Stimulated activated CD8-positive, alpha-beta memory T cell treated with anti-CD3 and anti-CD28 coated beads, Interleukin-4, amount 100 ng/mL, for 24 hours (primary cell): ENCODE measurements around the gene STEAP2.
"Not testable (repeated sequence)": the region's sequence is repeated elsewhere in the genome, so short reads cannot be mapped to it uniquely, and the experiment has no call there.

Source experiments
- DNase-seq: peaks from one replicate; pipeline ENCODE4 v3.0.0-alpha.2; 2020; ENCODE audit warnings: low read depth

STEAP2 gene

DNA sequence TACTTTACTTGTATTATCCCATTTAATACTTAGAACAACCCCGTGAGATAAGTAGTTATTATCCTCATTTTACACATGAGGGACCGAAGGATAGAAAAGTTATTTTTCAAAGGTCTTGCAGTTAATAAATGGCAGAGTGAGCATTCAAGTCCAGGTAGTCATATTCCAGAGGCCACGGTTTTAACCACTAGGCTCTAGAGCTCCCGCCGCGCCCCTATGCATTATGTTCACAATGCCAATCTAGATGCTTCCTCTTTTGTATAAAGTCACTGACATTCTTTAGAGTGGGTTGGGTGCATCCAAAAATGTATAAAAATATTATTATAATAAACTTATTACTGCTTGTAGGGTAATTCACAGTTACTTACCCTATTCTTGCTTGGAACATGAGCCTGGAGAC lies 22.0 kb downstream of the STEAP2 start:
- DNase-seq = no peak

DNA sequence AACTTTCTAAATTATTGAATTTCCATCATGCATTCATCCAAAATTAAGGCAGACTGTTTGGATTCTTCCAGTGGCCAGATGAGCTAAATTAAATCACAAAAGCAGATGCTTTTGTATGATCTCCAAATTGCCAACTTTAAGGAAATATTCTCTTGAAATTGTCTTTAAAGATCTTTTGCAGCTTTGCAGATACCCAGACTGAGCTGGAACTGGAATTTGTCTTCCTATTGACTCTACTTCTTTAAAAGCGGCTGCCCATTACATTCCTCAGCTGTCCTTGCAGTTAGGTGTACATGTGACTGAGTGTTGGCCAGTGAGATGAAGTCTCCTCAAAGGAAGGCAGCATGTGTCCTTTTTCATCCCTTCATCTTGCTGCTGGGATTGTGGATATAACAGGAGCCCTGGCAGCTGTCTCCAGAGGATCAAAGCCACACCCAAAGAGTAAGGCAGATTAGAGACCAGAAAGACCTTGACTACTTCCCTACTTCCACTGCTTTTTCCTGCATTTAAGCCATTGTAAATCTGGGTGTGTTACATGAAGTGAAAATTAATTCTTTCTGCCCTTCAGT lies 25.3 kb downstream of the STEAP2 start:
- DNase-seq = no peak

DNA sequence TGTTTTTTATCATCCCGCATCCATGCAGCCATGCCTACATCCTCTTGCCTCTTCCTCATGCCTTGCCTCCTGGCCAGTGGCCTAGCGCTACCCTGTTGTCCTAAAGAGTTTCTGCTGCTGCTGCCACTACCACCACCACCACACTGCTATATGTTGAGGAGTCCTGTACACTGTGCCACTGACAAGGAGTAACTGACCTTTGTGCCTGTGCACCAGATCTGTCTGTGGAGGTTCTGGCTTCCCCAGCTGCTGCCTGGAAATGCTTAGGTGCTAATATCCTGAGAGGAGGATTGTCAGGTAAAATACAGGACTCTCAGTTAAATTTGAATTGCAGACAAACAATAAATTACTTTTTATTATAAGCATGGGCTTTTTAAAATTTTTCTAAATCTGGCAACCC lies 26.5 kb downstream of the STEAP2 start:
- DNase-seq = no peak

DNA sequence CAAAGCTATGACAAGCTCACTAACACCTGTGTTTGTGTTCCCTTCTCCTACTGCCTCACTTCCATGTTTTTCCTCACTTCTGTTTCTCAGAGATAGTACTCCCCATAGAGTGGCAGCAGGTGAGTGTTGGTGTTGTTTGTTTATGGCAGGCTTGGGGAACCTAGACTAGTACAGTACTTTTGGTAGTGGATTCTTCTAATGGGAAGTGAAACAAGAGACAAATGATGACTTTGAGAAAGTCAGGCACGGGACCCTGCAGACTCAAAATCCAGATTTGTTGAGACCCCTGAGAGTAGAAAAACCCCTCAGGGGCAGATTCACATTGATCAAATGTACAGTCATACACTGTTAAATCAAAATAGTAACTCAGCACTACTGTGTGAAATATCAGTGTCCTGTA lies 27.0 kb downstream of the STEAP2 start:
- DNase-seq = no peak

DNA sequence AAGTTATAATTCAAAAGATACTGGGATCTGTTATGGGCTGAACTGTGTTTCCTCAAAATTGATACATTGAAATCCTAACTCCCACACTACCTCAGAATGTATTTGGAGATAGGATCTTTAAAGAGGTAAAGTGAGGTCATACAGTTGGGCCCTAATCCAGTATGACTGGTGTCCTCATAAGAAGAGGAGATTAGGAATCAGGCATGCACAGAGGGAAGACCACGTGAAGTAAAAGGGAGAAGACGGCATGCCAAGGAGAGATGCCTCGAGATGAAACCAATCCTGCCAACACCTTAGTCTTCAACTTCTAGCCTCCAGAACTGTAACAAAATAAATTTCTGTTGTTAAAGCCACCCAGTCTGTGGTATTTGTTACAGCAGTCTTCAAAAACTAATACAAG lies 27.5 kb downstream of the STEAP2 start:
- DNase-seq = no peak

DNA sequence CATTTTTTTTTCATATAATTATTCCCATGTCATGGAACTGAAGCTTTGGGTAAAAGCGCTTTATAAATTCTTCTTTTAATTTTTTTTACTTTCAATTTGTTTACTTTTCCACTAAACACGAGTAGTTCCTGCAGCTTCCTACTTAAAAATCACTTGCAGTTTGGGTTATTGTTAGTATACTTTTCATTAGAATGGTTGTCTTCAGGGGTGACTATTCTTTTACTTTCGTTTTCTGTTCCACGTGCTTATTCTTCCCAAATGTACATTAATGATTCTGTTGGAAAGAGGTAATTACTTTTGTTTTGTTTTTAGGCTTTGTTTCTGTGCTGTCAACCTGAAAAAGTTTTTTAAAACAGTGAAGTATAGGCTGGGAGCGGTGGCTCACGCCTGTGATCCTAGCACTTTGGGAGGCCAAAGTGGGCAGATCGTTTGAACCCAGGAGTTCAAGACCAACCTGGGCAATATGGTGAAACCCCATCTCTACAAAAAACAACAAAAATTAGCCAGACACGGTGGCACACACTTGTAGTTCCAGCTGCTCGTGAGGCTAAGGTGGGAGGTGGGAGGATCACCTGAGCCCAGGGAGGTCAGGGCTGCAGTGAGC lies 28.2 kb downstream of the STEAP2 start:
- no peak for DNase-seq

DNA sequence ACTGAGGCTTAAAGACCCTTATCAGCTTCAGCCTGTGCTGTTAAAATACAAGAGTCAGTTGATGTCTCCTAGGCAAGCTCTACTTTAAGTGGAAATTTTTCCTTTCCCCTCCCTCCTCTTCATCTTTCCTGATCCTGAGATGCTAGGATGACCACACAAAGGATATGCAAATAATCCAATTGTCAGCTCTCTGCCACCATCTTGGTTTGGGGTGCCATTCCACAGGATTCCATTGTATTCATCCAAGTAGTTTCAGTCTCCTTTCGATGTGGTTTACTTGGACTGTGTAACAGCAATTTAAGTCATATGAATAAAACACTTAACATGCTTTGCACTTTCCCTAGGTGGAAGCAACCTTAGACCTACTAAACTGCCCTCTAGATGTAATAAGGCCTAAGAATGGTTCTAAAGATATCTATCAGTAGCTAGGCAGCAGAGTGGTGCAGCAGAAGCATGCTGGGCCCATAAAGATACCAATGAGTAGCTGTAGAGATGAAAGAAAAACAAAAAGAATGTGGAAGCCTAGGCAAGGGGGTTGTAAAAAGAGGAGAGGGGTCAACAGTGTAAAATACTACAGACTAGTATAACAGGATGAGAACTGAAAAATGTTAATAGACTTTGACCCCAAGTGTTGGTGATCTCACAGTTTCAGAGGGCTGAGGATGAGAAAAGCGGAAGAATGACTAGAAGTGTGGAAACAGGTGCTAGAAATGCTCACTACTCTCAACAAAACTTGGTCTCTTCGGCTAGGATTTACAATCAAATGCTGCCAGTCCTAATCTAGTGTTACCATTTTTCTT lies 31.0 kb downstream of the STEAP2 start:
- no peak for DNase-seq

DNA sequence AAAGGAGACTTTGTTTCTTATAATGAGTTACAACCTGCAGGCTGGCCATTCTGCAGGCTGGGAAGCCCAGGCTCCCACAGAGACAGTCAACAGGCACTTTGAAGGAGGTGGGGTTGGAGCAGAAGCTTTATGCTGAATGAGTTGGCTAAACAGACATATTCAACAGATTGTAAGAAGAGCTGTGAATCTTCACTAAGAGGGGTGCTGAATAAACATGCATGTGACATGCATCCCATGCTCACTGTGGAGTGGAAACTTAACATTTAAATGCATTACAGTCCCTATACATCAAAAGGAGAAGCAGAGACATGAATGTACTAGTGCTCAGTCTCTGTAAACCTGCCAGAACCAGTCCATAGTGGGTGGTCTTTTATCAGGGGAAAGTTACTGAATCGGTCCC lies 32.0 kb downstream of the STEAP2 start:
- DNase-seq = no peak

DNA sequence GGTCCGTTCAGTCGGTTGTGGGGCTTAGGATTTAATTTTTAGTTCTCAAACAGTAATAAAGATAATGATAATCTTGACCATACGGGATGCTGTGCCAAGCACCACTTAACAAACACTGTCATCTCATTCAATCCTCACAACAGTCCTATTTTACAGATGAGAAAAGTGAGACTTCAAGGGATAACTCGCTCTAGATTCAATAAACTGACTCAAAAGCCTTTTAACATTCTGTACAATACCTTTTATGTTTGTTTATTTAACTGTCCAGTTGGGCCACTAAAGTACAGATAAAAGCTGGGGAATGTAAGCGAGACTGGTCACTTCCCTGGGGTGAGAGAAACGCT lies 33.0 kb downstream of the STEAP2 start:
- no peak for DNase-seq

DNA sequence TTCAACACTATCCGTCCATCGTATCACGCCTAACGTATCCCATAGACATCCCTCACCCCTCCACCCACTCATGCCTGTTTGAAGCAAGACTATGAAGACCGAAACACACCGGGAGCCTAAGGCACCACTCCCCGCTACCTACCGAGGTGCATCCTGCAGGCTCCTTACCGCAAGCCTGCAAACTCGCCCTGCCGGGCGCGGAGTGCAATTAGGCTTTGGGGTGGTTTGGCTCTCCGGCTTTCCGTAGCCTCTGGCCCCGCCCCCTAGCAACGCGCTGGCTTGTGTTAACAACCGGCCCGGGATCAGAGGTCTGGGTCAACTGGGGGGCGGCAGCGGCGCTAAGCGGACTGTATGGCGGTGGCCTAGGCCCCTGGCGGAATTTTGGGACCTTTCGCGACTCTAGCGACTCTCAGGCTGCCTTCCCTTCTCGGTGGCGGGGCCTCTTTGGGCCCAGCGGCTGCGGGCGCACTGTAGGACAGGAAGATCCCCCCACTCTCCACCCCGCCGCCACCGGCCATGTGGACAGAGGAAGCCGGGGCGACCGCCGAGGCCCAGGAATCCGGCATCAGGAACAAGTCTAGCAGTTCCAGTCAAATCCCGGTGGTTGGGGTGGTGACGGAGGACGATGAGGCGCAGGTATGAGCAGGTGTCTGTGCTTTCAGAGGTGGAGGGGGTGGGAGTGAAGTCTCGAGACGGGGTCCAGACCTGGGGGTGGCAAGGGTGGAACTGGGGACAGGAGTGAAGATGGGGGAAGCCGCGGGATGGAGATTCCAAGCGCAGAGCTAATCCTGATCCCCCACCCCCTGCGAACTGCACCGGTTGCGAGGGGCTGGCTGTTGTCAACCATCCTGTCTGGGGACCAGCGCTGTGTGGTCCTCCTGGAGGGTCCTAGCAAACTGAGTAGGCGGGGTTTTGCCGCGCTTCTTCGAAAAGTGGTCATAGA lies 33.6 kb downstream of the STEAP2 start, which contains the start of gene CFAP69:
Gene CFAP69 (plus strand): TSS at position 266 of the 943 bp plus-strand sequence. CDS start 251 bp downstream, at position 517.
- DNase-seq = peak; percentile 81

DNA sequence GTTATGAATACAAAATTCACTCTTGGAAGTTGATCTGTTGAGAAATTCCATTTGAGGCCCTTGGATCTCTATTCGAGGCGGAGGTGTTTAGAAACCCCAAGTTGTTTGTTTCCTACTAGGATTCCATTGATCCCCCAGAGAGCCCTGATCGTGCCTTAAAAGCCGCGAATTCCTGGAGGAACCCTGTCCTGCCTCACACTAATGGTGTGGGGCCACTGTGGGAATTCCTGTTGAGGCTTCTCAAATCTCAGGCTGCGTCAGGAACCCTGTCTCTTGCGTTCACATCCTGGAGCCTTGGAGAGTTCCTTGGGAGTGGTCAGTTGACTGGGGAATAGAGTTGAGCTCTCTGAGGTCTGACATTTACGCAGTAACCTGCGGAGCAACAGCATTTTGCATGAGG lies 34.6 kb downstream of the STEAP2 start:
- DNase-seq = no peak

DNA sequence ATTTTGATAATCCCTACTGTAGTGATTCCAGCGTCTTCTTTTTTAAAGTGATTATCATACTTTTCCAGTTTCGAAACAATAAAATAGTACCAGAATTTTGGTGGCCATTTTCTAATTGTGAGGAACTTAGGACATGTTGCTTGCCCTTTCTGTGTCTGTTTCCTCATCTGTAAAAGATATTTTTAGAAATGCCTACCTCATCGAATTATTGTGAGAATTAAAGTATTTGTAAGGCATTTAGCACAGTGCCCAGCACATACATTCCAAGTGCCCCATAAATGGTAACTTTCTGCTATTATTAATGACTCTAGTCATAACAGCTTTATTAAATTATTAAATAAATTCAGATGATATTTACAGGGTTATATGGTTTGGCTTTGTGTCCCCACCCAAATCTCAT lies 37.2 kb downstream of the STEAP2 start:
- DNase-seq = no peak

DNA sequence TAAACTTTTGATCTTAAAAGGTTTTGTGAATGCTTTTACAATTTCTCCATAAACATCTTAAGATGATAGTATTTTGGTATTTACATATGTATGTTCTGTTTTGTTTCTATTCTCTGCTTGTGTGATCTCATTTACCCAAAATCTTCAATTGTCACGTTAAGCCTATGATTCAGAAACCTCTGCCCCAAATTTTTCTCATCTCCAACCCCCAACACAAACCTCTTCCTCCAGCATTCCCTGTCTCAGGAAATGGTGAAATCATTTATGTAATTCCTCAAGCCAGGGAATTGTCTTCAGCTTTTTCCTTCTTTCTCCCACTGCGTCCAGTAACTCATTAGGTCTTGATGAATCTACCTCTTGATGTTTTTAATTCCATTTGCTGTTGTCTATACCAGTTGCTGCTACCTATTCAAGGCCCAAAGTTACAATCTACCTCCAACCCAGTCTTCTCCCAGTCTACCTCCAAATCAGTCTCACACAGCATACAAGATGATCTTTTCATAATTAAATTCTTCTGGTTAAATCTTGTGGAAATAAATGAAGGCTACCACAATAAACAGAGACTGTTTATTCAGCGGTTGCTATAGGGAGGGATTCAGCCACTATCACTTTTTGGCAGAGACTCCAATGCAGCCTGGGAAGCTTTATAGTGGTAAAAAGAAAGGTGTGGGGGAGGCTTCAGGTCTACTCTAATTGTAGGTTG lies 39.2 kb downstream of the STEAP2 start:
- no peak for DNase-seq

DNA sequence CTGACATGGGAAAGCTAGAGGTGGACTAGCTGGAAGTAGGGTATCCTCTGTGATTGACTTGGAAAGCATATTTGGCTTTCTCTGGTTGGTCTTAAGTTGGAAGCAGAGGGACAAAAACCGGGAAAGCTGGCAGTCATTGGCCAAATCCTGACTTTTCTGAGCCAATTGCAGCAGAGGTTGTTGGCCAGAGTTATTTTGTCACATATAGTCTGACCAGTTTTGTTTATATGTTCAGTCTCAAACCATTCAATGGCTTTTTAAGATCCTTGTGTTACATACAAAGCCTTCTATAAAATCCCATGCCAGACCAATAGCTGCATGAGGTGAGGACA lies 39.7 kb downstream of the STEAP2 start:
- DNase-seq = no peak

DNA sequence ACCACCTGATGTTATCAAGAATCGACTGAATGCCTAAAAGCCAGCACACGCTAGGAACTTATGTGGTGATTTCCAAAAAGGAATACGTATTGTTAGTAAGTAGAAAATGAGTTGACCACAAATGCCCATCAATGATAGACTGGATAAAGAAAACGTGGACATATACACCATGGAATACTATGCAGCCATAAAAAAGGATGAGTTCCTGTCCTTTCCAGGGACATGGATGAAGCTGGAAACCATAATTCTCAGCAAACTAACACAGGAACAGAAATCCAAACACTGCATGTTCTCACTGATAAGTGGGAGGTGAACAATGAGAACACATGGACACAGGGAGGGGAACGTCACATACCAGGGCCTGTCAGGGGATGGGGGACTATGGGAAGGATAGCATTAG lies 44.5 kb downstream of the STEAP2 start:
- not testable (repeated sequence) for DNase-seq

DNA sequence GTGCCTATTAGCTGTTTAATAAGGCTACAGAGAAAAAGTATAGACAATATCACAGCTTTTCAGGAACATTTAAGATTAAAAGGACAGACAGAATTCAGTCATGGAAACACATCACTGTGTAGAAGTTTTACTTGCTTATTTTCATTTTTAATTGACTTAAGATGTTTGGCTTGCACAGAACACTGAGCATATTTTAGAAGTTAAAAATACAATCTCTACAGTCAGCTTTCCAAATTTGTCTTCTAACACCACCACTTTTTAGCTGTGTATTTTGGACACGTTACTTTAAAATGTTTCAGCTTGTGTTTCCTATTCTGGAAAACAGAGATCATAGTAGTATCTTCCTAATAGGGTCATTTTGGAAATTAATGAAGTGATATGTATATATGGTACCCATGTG lies 45.2 kb downstream of the STEAP2 start:
- DNase-seq = no peak

DNA sequence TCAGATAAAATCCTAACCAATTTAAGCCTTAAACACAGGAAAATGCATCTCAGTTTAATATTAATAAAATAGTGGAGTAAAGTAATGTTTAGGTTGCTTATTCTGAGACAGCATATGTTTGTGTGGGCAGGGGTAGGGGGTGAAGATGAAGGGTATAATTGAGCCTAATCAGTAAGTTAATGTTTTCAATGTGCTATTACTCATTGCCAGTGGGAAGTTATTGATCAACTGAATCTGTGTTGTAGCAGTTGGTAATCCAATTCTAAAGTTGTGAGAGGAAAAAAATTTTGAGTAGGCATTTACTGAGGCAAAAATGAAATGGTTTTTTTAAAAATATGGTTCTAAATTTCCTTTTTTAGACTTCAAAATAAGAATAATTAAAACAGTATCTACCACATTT lies 49.9 kb downstream of the STEAP2 start:
- DNase-seq = no peak

DNA sequence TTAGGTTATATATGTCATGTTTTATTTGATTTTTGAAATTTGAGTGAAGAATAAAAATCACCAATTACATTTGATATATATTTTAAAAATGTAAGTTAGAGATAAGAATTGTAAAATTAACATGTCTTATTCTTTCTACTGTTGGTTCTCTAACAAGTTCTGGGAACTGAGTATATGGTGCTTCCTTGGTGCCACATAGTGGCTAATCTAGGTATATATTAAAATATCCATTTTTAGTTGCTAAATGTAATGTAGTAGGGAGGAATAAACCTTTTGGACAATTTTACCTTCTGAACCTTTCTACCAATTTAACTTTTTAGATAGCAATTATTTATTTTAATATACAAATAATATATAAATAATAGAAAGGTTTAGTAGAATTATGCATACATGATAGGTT lies 50.9 kb downstream of the STEAP2 start:
- no peak for DNase-seq

DNA sequence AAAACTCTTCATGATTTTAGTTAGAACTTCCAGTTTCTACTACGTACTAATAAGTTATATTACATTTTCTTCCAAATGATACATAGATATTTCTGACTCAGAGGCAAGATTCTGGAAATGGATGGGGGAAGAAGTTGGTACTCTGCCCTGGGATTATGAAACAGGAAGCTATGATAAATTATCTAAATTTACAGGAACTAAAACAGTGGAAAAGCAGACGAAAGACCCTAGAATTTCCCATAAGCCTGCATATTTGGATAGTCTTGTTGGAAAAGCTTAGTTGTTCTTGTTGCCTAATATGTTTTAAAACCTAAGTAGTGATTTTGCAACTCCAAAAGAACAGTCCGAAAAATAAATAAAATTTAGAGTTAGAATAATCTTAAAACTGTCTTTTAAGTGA lies 55.3 kb downstream of the STEAP2 start:
- DNase-seq = no peak

DNA sequence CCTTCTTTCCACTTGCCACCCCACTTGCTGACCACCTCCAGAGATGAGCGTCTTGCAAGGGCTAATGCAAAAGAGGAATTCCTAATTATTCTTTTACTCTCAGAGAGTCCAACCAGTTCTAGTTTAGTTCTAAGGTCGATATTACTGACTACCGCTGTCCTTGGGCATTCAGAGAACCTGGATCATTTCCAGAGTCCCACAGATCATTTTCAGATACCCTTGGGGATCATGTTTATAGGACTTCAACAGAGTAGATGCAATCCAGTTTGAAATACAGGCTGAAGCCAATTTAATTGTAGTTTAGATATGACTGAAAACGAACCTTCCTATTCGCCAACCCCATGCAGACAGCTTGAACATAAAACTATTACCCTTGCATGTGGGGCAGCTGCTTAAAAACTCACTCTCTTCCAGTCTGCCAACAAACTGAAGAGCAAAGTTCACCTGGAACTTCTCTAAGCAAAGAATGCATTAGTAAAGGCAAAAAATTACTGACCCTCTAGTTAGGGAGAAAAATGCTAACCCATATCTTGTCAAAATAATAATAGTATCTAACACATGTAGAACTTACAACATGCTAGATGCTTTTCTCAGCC lies 55.8 kb downstream of the STEAP2 start:
- DNase-seq = no peak

DNA sequence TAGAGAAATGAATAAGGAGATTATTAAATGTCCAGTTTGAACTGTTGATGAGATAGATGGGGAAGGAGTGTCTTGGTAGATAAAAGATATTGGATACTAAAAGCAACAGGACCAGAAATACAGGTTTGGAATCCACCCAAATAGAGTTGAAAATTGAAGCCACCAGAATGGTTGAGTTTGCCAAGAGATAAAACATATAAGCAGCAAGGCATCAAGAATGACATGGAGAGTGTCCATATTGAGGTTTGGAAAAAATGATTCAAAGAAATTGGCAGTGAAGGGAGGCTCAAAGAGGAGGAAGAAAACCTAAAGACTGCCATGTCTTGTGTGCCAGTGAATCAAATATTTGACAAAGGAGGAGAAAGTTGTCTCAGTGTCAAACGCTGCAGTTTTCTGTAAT lies 57.6 kb downstream of the STEAP2 start:
- DNase-seq = no peak
